Mucosa of rectum (tissue), 2 donors: ENCODE measurements around the gene CAMSAP1.

ENCODE experiments used
- H3K27ac ChIP-seq, 2 donors: one replicate each; pipeline ENCODE4 v1.7.0; 2013; ENCODE audit warnings: inconsistent platforms in 2 of 2, low read depth in 2 of 2, low read length in 2 of 2
- H3K27me3 ChIP-seq, 2 donors: one replicate each; pipeline ENCODE4 v1.7.0; 2013; ENCODE audit warnings: low read length in 2 of 2; ENCODE audit not compliant: control insufficient read depth in 2 of 2, insufficient read depth in 2 of 2
- H3K36me3 ChIP-seq, 2 donors: one replicate each; pipeline ENCODE4 v1.7.0; 2013; ENCODE audit warnings: low read length in 2 of 2; ENCODE audit not compliant: control insufficient read depth in 2 of 2, insufficient read depth in 2 of 2
- H3K4me1 ChIP-seq, 2 donors: one replicate each; pipeline ENCODE4 v1.7.0; 2013; ENCODE audit warnings: low read length in 2 of 2, mild to moderate bottlenecking in 1 of 2; ENCODE audit not compliant: control insufficient read depth in 2 of 2, insufficient read depth in 2 of 2
- H3K4me3 ChIP-seq, 2 donors: one replicate each; pipeline ENCODE4 v1.7.0; 2013; ENCODE audit warnings: low read length in 2 of 2
- H3K9ac ChIP-seq, 2 donors: one replicate each; pipeline ENCODE4 v1.7.0; 2013; ENCODE audit warnings: low read length in 2 of 2, low read depth in 1 of 2, mild to moderate bottlenecking in 1 of 2
- H3K9me3 ChIP-seq, 2 donors: one replicate each; pipeline ENCODE4 v1.7.0; 2013; ENCODE audit warnings: low read length in 2 of 2; ENCODE audit not compliant: control insufficient read depth in 2 of 2
- donor health status: healthy.
- donor health status: Normal muscosa, but diverticular disease.

The CAMSAP1 gene

DNA sequence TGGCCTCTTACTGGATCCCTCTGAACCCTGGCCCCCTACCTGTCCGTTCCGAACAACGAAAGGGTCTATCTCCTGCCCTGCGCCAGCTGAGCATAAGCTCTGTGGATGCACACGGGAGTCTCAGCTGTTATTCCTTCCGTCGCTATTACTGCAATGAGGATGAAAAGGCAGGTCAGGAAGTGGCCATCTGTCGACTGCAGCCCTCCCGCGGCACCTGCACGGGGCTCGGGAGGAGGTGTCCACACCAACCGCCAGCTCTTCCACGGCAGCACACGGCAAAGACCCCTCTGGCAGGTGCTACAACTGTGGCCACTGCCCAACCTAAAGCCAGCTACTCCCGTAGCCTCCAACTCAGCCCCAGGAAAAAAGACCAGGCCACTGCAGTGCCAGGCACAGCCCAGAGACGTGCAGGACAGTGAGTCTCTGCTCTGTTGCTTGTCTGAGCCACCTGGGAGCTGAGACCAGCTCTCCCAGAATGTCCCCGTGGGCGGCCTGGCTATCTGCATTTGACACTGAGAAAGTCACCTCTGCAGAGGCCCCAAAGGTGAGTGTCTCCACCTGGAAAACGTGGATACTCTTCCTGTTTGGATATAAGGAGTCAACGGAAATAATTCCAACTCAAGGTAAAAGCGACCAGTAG is 19.1 kb downstream of the CAMSAP1 start:
- Histone ChIP-seq H3K4me1 (peaks cover 0 to 14% of the 10 kb centered on the region in 2 donors), H3K9ac (no peak overlapping the region), H3K27ac (no peak overlapping the region)

DNA sequence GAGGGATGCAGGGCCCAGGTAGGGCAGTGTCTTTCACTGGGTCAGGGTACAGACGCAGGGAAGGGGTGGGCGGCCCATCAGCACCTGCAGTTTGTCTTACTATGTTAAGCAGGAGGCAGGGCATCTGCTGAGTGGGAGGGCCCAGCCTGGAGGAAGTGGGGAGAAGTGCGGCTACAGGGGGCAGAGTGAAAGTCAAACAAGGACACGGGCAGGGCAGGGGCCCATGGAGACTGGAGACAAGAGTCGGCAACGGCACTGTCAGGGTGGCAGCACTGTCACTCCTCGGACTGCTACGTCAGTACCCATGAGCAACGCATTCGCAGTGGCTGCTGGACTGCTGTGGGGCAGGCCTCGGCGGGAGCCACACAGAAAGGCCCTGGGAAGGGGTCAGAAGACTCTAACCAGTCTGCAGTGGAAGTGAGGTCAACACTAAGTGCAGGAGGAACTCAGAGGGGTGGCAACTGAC is 19.7 kb downstream of the CAMSAP1 start:
- no peak overlapping the region for H3K9ac ChIP-seq
- H3K4me1 ChIP-seq = peaks cover 0 to 14% of the 10 kb centered on the region in 2 donors
- H3K4me3 ChIP-seq = no peak overlapping the region
- H3K27me3 ChIP-seq = no peaks in the 10 kb centered on the region
- H3K9me3 ChIP-seq = no peaks in the 10 kb centered on the region
- no peak overlapping the region for H3K27ac ChIP-seq
- H3K36me3 ChIP-seq = no peaks in the 10 kb centered on the region

More for the DNA sequence above, 19.1 kb downstream of the CAMSAP1 start:
- no peak overlapping the region for H3K4me3 ChIP-seq
- no peaks in the 10 kb centered on the region for H3K9me3 ChIP-seq
- no peaks in the 10 kb centered on the region for H3K36me3 ChIP-seq
- no peaks in the 10 kb centered on the region for H3K27me3 ChIP-seq

DNA sequence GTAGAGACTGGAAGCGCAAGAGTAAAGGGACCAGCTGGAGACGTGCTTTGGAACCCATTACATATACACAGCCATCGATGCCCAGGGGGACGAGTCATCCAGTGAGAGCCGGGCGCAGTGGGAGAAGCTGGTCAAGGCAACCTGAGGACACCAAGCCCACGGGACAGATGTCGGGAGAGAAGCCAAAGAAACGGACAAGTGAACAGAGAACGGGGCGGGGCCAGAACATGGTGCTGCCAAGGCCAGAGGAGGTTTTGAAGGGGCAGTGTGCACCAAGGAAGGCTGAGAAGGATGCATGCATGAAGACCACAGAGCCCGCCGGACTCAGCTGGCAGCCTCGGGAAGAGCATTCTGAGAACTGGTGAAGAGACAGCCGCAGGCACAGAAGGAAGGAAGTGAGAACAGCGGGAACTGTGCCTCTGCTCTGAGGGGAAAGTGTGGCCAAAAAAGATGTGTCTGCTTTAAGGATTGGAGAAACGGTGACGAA is 20.3 kb downstream of the CAMSAP1 start:
- Histone ChIP-seq H3K4me3 (no peak overlapping the region), H3K36me3 (peaks cover 0 to 2% of the 10 kb centered on the region in 2 donors), H3K9me3 (no peaks in the 10 kb centered on the region), H3K27me3 (no peaks in the 10 kb centered on the region), H3K27ac (no peak overlapping the region), H3K4me1 (peaks cover 0 to 14% of the 10 kb centered on the region in 2 donors), H3K9ac (no peak overlapping the region)

DNA sequence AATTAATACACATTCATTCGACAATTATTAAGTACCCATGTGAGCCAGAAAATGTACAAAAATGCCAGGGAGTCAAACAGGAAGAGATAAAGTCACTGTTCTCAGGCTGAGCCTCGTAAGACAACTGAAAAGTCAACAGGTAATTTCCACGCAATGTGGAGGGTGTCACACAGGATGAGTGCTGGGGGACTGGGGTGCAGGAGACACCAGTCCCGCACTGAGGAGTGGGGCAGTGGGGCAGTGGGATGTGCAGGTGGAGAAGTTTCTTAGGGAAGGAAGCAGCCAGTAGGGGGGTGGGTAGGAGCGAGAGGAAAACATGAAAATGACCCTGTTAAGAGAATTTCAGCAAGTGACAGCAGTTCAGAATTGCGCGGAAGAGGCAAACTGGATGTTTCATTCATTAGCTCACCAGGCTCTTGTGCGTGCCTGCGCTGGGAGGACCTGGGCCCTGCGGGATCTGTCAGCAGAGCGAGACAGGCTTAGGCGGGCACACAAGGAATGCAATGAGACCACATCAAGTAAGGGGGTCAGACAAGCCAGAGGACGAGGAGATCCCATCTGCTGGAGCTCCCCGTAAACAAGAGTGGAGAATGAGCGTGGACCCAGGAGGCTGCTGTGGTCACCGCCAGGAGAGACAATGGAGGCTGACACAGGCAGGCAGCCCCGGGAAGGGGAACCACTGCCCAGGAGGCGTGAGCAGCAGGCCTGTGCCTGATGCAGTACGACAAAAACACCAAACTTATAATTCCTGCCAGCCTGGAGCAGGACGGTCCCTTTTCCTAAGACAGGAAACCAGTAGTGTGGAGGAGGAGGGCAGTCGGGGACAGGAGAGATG is 21.0 kb downstream of the CAMSAP1 start:
- Histone ChIP-seq H3K4me3 (no peak overlapping the region), H3K36me3 (peaks cover 0 to 7% of the 10 kb centered on the region in 2 donors), H3K27ac (no peak overlapping the region), H3K9ac (no peak overlapping the region), H3K4me1 (peaks cover 0 to 14% of the 10 kb centered on the region in 2 donors), H3K27me3 (no peaks in the 10 kb centered on the region), H3K9me3 (no peaks in the 10 kb centered on the region)

DNA sequence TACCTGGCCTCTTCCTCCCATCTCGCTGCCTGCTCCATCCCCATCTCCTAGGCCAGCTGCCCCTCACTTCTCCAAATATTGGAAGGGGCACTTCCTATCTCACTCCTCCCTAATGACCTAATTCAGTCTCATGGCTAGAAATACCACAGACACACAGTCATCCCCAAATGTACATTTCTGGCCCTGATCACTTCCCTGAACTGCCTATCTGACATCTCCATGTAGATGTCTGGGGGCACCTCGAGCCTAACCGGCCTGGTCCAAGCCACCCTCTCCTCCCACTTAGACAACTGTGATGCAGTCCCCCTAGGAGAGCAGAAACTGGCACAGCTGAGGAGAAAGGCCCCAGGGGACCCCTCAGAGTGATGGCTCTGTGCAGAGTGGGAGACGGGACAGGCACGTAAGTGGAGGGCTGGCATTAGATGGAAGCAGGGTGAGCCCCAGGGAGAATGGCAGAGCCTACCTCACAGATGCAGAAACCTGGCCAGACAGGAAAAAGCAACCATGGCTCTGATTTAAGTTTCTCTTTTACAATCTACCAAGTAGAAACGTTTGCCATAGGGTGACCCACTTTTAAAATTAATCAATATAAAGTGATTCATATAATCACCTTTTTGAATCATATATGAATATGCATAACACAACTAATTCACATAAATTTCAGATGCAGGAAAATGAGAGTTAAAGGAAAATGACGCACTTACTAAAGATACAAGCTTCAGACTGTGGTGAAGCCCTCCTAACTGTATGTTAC is 22.1 kb downstream of the CAMSAP1 start:
- Histone ChIP-seq H3K36me3 (peaks cover 3 to 7% of the 10 kb centered on the region in 2 donors), H3K4me3 (no peak overlapping the region), H3K4me1 (peaks cover 0 to 9% of the 10 kb centered on the region in 2 donors), H3K27ac (no peak overlapping the region), H3K27me3 (no peaks in the 10 kb centered on the region), H3K9ac (no peak overlapping the region), H3K9me3 (no peaks in the 10 kb centered on the region)

DNA sequence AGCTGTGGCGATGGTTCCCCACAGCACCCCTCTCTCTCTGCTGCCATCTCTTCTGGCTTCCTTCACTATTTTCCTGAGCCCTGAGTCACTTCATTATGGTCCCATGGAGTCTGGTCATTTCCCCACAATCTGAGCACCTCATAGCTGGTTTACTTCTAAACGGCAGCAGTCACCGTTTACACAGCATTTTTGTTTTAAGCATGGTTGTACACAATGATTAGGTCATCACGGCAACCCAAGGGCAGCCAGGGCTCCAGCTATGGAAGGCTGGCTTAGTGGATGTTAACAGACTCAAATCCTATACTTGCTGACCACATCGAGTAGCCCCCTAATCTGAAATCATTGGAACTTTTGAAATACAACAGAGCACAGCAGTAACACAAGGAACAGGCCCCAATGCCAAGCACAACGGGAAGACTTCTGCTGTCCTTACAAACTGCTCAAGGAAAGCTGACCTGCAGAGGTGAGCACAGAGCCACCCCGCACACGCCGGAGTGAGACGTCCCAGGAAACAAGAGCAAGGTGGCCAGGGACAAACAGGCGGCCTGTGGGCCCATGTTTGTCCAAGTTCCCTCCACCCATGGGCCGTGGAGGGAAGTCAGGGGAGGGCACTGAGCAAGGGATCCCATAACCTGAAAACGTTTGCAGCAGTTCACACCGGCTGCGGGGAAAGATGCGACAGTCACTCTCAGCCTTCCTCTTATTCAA is 22.9 kb downstream of the CAMSAP1 start:
- H3K27ac ChIP-seq = no peak overlapping the region
- peaks cover 3 to 7% of the 10 kb centered on the region in 2 donors for H3K36me3 ChIP-seq
- no peaks in the 10 kb centered on the region for H3K9me3 ChIP-seq
- no peak overlapping the region for H3K4me3 ChIP-seq
- H3K9ac ChIP-seq = no peak overlapping the region
- no peaks in the 10 kb centered on the region for H3K27me3 ChIP-seq
- peaks cover 0 to 7% of the 10 kb centered on the region in 2 donors for H3K4me1 ChIP-seq

DNA sequence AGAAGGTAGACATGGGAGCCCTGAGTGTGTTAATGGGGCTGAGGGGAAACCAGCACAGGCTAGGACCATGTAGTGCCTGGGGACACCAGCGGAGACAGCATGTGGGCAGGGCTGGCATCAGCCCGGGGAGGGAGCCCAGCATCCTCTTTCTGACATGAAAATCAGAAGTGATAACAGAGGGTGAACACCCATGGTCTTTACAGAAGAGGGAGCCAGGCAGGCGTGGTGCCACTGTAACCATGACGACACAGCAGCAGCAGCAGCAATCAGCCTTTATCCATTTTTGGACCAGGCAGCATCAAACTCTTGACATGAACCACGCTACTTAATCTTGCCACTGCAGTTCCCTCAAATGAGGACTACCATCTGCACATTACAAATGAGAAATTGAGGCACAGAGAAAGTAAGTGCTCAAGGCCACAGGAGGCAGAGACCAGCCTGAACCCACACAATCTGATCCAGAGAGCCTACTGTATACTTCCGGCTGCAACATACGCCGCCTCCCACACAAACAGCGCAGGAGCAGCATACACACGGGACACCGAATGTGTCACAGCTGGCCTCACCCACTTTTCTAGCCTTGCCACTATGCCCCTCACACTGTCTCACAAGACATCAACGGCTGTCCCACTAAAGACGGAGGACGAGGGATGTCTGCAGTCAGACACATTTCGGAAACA is 23.8 kb downstream of the CAMSAP1 start:
- Histone ChIP-seq H3K9me3 (no peaks in the 10 kb centered on the region), H3K4me1 (peaks cover 0 to 7% of the 10 kb centered on the region in 2 donors), H3K27ac (no peak overlapping the region), H3K36me3 (peaks cover 3 to 7% of the 10 kb centered on the region in 2 donors), H3K4me3 (no peak overlapping the region), H3K9ac (no peak overlapping the region), H3K27me3 (no peaks in the 10 kb centered on the region)

DNA sequence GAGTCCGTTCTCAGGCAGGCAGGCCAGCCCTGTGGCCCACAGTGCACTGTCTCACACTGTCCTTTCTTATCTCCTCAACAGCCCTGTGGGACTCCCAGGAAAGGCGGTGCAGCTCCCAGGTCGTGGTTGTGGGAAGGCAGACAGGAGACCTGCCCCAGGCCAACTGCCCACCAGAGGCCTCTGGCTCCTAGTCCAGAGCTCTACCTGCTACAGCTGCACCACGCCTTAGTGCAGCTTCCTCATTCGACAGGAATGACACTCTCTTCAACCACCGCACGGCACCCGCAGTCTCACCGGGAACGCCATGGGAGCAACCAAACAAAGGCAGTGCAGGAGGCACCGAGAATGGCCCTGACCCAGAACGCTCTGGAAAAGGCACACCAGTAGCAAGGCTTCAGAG is 25.3 kb downstream of the CAMSAP1 start:
- peaks cover 0 to 3% of the 10 kb centered on the region in 2 donors for H3K4me1 ChIP-seq

DNA sequence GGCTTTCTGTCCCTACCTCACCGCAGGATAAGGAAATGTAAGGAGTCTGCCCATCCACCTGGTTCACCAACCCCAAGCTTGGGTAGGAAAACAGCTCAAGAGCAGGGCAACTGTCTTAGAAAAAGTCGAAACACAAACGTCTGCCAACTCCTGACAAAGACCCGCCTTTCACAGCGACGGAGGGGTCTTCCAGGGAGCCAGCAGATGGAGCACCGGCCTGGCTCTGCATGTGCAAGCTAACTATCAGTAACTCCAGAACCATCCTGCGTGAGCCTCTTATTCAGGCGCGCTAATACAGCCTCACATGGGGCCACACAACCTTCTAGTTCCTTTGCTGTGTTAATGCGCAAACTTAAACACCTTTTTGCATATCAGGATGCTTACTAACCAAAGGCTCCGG is 26.9 kb downstream of the CAMSAP1 start:
- H3K4me3 ChIP-seq = no peak overlapping the region
- peaks cover 3 to 11% of the 10 kb centered on the region in 2 donors for H3K36me3 ChIP-seq
- no peak overlapping the region for H3K27ac ChIP-seq
- H3K4me1 ChIP-seq = no peaks in the 10 kb centered on the region
- H3K9ac ChIP-seq = no peak overlapping the region
- H3K27me3 ChIP-seq = no peaks in the 10 kb centered on the region
- H3K9me3 ChIP-seq = no peaks in the 10 kb centered on the region

More for the DNA sequence above, 25.3 kb downstream of the CAMSAP1 start:
- no peak overlapping the region for H3K9ac ChIP-seq
- H3K4me3 ChIP-seq = no peak overlapping the region
- H3K27me3 ChIP-seq = no peaks in the 10 kb centered on the region
- H3K27ac ChIP-seq = no peak overlapping the region
- no peaks in the 10 kb centered on the region for H3K9me3 ChIP-seq
- H3K36me3 ChIP-seq = peaks cover 3 to 11% of the 10 kb centered on the region in 2 donors
